ENCODE data around the gene CRPPA. TPM values are rescaled to one million over a fixed set of nuclear protein-coding genes. Genes with fewer than 3 reads are reported as not detected.
A peak's percentile ranks its signal among the peaks of the same experiment; 100 is the strongest.

Gene CRPPA
- total and polyA plus RNA-seq, 8 donors: 0.28 to 11.0 (median 0.82) TPM

DNA sequence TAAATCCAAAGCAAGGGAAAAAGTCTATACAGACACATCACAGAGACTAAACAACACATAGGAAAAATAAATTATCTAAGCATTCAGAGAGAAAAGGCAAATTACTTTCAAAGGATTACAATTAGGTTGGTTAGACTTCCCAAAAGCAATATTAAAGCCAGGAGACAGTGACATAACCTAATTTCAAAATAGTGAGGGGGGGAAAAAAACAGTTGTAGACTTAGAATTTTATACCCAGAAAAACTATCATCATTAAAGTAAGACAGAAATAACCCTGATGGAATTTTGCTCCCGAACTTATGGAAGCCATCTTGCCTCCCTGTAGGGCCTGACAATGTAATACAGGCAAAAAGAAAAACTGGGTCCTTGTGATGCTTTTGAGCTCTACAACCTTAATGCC lies 18.4 kb downstream of the CRPPA start:
- peaks cover 0 to 7% (median 0%) of the 10 kb centered on the region in 4 donors for H3K4me1 ChIP-seq
- H3K27ac ChIP-seq: no peak overlapping the region
- H3K9me3 ChIP-seq: peaks cover 0 to 13% (median 9%) of the 10 kb centered on the region in 4 donors
- WGBS, 5 donors: 90 to 100% (median 93%) methylated on average over 1 of the region's 1 CpG
- peaks cover 0 to 10% (median 2%) of the 10 kb centered on the region in 4 donors for H3K36me3 ChIP-seq
- intact Hi-C loops (cut with DNase I; ENCODE audit: low total_unique reads): no loop called here
- TF ChIP-seq EP300 (IDR thresholded peaks at IDR 0.05): no peak
- TF ChIP-seq POLR2AphosphoS5 (IDR thresholded peaks at IDR 0.05): no peak
- no peak for TF ChIP-seq POLR2A (IDR thresholded peaks at IDR 0.05)
- TF ChIP-seq, protein P1, sequence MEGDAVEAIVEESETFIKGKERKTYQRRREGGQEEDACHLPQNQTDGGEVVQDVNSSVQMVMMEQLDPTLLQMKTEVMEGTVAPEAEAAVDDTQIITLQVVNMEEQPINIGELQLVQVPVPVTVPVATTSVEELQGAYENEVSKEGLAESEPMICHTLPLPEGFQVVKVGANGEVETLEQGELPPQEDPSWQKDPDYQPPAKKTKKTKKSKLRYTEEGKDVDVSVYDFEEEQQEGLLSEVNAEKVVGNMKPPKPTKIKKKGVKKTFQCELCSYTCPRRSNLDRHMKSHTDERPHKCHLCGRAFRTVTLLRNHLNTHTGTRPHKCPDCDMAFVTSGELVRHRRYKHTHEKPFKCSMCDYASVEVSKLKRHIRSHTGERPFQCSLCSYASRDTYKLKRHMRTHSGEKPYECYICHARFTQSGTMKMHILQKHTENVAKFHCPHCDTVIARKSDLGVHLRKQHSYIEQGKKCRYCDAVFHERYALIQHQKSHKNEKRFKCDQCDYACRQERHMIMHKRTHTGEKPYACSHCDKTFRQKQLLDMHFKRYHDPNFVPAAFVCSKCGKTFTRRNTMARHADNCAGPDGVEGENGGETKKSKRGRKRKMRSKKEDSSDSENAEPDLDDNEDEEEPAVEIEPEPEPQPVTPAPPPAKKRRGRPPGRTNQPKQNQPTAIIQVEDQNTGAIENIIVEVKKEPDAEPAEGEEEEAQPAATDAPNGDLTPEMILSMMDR (IDR thresholded peaks at IDR 0.05): no peak
- H3K4me3 ChIP-seq: no peak overlapping the region
- no peaks in the 10 kb centered on the region for H3K27me3 ChIP-seq
- DNase-seq: no peak

DNA sequence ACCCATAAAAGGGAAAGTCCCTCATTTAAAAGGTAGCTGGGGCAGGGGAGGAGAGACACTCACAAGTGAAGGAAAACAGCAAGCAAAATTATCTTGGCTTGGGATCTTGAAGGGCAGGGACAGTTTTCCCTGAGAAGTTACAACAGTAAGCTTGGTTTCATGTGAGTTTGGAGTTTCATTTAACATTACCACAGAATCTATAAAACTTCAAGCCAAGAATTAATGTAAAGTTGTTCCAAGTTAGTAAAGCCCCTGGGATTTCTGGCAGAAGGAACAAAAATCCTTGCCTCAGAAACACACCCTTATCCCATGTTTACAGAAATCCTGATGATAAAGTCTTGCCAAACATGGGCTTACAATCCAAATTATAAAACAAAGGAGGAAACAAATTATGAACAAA lies 19.2 kb downstream of the CRPPA start:
- Histone ChIP-seq H3K27ac (peak overlapping the region in 3 of 5 donors; percentile 0 to 44 (median 17)), H3K4me1 (peaks cover 0 to 7% (median 0%) of the 10 kb centered on the region in 4 donors), H3K4me3 (no peak overlapping the region), H3K36me3 (peaks cover 0 to 10% (median 2%) of the 10 kb centered on the region in 4 donors), H3K27me3 (no peaks in the 10 kb centered on the region), H3K9me3 (peaks cover 0 to 13% (median 9%) of the 10 kb centered on the region in 4 donors)
- intact Hi-C loops (cut with DNase I; ENCODE audit: low total_unique reads): no loop called here
- peak in 1 of 3 donors; percentile 2 for TF ChIP-seq POLR2AphosphoS5 (IDR thresholded peaks at IDR 0.05)
- no peak for TF ChIP-seq POLR2A (IDR thresholded peaks at IDR 0.05)
- DNase-seq: peak in 1 of 2 donors; percentile 44

DNA sequence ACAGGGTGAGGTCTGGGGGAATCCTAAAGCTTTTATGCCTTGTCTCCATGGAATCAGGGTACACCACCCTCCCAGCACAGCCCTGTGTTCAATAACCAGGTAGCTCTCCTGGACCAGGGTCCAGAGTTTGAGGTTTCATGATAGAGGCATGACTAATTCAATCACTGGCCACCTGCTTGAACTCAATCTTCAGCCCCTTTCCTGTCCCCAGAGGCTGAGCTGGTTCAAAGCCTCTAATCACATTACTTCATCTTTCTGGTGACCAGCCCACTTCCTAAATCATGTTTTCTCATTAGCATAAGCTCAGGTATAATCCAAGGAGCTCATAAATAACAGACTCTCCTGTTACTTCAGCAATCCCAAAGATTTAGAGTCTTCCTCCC lies 20.5 kb downstream of the CRPPA start:
- Histone ChIP-seq H3K9me3 (peaks cover 0 to 13% (median 9%) of the 10 kb centered on the region in 4 donors), H3K27me3 (no peaks in the 10 kb centered on the region)
- DNase-seq: peak in 1 of 2 donors; percentile 9

DNA sequence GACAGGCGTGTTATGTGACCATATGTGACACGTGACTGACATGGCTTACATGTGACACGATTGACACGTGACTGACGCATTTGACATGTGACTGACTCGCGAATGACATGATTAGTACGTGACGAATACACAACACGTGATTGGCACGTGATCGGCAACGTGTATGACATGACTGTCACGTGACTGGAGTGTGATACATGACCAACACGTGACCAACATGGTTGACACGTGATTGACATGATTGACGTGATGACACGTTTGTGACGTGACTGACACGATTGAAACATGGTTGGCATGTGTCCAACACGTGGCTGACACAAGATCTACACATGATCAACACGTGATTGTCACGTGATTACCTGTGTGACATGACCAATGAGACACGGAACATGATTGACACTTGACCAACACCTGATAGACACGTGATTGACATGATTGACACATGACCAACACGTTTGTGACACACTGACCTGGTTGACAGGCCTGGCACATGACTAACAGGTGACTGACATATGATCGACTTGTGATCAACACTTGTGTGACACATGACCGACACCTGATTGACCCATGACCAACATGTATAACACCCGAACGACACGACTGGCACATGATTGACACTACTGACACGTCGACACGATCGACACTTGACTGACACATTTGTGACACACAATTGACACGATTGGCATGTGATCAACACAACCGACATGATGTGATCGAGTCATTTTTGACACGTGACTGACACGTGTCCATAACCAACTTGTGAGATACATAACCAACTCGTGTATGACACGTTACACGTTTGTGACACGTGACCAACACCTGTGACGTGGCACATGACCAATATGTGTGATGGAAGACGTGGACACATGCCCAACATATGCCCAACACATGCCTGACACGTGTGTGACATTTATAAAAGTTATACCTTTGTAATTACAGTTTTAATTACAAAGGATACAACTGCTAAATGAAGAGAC lies 21.1 kb downstream of the CRPPA start:
- TF ChIP-seq EP300 (IDR thresholded peaks at IDR 0.05): no peak
- peak; percentile 60 to 72 (median 63) for TF ChIP-seq POLR2AphosphoS5 (IDR thresholded peaks at IDR 0.05)
- TF ChIP-seq, protein P1 (IDR thresholded peaks at IDR 0.05): no peak
- TF ChIP-seq POLR2A (IDR thresholded peaks at IDR 0.05): no peak
- H3K36me3 ChIP-seq: peaks cover 0 to 10% (median 2%) of the 10 kb centered on the region in 4 donors
- 94 to 95% (median 95%) methylated on average over 47 of the region's 47 CpGs for WGBS, 5 donors
- H3K27ac ChIP-seq: no peak overlapping the region
- peaks cover 0 to 13% (median 9%) of the 10 kb centered on the region in 4 donors for H3K9me3 ChIP-seq
- no peak overlapping the region for H3K4me3 ChIP-seq
- H3K4me1 ChIP-seq: peaks cover 0 to 7% (median 0%) of the 10 kb centered on the region in 4 donors
- intact Hi-C loops (cut with DNase I; ENCODE audit: low total_unique reads): no loop called here
- DNase-seq: no peak
- no peaks in the 10 kb centered on the region for H3K27me3 ChIP-seq

More for the DNA sequence above, 20.5 kb downstream of the CRPPA start:
- H3K4me1 ChIP-seq: peaks cover 0 to 7% (median 0%) of the 10 kb centered on the region in 4 donors
- no peak overlapping the region for H3K4me3 ChIP-seq
- TF ChIP-seq POLR2AphosphoS5 (IDR thresholded peaks at IDR 0.05) (no peak), EP300 (IDR thresholded peaks at IDR 0.05) (no peak), POLR2A (IDR thresholded peaks at IDR 0.05) (no peak)
- TF ChIP-seq, protein P1 (IDR thresholded peaks at IDR 0.05): no peak
- no peak overlapping the region for H3K27ac ChIP-seq
- intact Hi-C loops (cut with DNase I; ENCODE audit: low total_unique reads): no loop called here
- peaks cover 0 to 10% (median 2%) of the 10 kb centered on the region in 4 donors for H3K36me3 ChIP-seq
